ENCODE measurements around the gene EXOC3L4.

Gene EXOC3L4

DNA sequence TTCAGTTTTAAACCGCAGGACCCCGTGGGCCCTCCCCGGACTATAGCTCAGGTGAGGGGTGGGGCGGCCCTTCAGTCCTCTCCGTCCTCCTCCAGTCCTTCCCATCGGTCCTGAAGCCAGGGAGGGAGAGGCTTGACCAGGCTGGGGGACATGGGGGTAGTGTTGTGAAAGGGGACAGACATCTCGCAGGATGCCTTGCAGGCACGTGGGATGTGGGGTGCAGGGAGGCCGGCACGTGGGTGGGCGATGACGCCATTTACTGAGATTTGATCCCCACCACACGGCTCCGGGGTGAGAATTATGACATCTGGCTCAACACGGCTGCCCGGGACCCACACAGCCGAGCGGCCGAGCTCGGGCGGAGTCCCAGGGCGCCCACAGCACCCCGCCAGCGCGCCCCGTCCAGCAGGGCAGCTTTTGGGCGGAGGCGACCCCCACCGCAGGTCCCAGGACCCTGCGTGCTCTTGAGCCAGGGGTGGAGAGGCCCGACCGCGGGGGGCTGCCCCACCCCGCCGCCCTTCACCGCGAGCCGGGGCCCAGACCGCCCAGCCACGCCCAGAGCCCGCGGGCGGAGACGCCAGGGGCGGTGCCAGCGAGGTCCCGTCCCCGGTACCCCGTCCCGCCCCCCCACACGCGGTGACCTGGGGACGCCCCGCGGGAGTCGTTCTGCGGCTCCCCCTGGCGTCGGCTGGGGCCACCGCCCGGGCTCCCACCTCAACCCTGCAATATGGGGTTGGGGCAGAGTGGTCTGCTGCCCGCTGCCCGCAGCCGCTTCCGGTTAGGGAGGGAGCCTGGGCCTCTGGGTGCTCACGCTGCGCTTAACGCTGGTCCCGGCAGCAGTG is 3.3 kb upstream of the EXOC3L4 start (continued):
- TF ChIP-seq, protein P1, sequence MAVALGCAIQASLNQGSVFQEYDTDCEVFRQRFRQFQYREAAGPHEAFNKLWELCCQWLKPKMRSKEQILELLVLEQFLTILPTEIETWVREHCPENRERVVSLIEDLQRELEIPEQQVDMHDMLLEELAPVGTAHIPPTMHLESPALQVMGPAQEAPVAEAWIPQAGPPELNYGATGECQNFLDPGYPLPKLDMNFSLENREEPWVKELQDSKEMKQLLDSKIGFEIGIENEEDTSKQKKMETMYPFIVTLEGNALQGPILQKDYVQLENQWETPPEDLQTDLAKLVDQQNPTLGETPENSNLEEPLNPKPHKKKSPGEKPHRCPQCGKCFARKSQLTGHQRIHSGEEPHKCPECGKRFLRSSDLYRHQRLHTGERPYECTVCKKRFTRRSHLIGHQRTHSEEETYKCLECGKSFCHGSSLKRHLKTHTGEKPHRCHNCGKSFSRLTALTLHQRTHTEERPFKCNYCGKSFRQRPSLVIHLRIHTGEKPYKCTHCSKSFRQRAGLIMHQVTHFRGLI (tag by site-specific recombination; IDR thresholded peaks at IDR 0.05): no peak
- TF ChIP-seq ZNF350 (tag by site-specific recombination; IDR thresholded peaks at IDR 0.05) (no peak), ZNF791 (tag by site-specific recombination; IDR thresholded peaks at IDR 0.05) (no peak), ZNF341 (tag by site-specific recombination; IDR thresholded peaks at IDR 0.05; ENCODE audit: low read depth) (no peak), ZNF701 (tag by site-specific recombination; IDR thresholded peaks at IDR 0.05) (no peak), EGR2 (tag by site-specific recombination; IDR thresholded peaks at IDR 0.05; ENCODE audit: low read depth) (peak; percentile 63), ZNF558 (tag by site-specific recombination; IDR thresholded peaks at IDR 0.05) (no peak), ZNF155 (tag by site-specific recombination; IDR thresholded peaks at IDR 0.05) (no peak), ZBTB21 (tag by site-specific recombination; IDR thresholded peaks at IDR 0.05) (no peak), REPIN1 (tag by site-specific recombination; IDR thresholded peaks at IDR 0.05; ENCODE audit: low read depth) (no peak), OVOL3 (tag by site-specific recombination; IDR thresholded peaks at IDR 0.05) (no peak), ZNF184 (tag by site-specific recombination; IDR thresholded peaks at IDR 0.05) (no peak), PRDM1 (tag by site-specific recombination; IDR thresholded peaks at IDR 0.05) (no peak), ZNF585B (tag by site-specific recombination; IDR thresholded peaks at IDR 0.05) (no peak), ZBTB17 (tag by site-specific recombination; IDR thresholded peaks at IDR 0.05) (no peak), OSR2 (tag by site-specific recombination; IDR thresholded peaks at IDR 0.05) (no peak), FEZF1 (tag by site-specific recombination; IDR thresholded peaks at IDR 0.05) (no peak), ZFP41 (tag by site-specific recombination; IDR thresholded peaks at IDR 0.05; ENCODE audit: borderline replicate concordance) (no peak), ZNF776 (tag by site-specific recombination; IDR thresholded peaks at IDR 0.05; ENCODE audit: borderline replicate concordance) (no peak), GFI1B (tag by site-specific recombination; IDR thresholded peaks at IDR 0.05) (no peak), ZNF404 (tag by site-specific recombination; IDR thresholded peaks at IDR 0.05) (no peak), ZNF530 (tag by site-specific recombination; IDR thresholded peaks at IDR 0.05; ENCODE audit: low read depth) (no peak), KLF7 (tag by site-specific recombination; IDR thresholded peaks at IDR 0.05; ENCODE audit: borderline replicate concordance) (no peak), SCRT1 (tag by site-specific recombination; IDR thresholded peaks at IDR 0.05; ENCODE audit: borderline replicate concordance) (no peak), ZFHX2 (tag by site-specific recombination; conservative IDR thresholded peaks at IDR 0.05) (peak; percentile 93), ZNF555 (tag by site-specific recombination; conservative IDR thresholded peaks at IDR 0.05) (no peak), SP2 (tag by site-specific recombination; IDR thresholded peaks at IDR 0.05) (peak; percentile 52)
- TF ChIP-seq, protein P2, sequence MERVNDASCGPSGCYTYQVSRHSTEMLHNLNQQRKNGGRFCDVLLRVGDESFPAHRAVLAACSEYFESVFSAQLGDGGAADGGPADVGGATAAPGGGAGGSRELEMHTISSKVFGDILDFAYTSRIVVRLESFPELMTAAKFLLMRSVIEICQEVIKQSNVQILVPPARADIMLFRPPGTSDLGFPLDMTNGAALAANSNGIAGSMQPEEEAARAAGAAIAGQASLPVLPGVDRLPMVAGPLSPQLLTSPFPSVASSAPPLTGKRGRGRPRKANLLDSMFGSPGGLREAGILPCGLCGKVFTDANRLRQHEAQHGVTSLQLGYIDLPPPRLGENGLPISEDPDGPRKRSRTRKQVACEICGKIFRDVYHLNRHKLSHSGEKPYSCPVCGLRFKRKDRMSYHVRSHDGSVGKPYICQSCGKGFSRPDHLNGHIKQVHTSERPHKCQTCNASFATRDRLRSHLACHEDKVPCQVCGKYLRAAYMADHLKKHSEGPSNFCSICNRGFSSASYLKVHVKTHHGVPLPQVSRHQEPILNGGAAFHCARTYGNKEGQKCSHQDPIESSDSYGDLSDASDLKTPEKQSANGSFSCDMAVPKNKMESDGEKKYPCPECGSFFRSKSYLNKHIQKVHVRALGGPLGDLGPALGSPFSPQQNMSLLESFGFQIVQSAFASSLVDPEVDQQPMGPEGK (tag by site-specific recombination; IDR thresholded peaks at IDR 0.05): peak; percentile 9
- TF ChIP-seq, protein P3, sequence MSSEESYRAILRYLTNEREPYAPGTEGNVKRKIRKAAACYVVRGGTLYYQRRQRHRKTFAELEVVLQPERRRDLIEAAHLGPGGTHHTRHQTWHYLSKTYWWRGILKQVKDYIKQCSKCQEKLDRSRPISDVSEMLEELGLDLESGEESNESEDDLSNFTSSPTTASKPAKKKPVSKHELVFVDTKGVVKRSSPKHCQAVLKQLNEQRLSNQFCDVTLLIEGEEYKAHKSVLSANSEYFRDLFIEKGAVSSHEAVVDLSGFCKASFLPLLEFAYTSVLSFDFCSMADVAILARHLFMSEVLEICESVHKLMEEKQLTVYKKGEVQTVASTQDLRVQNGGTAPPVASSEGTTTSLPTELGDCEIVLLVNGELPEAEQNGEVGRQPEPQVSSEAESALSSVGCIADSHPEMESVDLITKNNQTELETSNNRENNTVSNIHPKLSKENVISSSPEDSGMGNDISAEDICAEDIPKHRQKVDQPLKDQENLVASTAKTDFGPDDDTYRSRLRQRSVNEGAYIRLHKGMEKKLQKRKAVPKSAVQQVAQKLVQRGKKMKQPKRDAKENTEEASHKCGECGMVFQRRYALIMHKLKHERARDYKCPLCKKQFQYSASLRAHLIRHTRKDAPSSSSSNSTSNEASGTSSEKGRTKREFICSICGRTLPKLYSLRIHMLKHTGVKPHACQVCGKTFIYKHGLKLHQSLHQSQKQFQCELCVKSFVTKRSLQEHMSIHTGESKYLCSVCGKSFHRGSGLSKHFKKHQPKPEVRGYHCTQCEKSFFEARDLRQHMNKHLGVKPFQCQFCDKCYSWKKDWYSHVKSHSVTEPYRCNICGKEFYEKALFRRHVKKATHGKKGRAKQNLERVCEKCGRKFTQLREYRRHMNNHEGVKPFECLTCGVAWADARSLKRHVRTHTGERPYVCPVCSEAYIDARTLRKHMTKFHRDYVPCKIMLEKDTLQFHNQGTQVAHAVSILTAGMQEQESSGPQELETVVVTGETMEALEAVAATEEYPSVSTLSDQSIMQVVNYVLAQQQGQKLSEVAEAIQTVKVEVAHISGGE (tag by site-specific recombination; conservative IDR thresholded peaks at IDR 0.05; ENCODE audit: low read depth): no peak
- TF ChIP-seq, protein P4, sequence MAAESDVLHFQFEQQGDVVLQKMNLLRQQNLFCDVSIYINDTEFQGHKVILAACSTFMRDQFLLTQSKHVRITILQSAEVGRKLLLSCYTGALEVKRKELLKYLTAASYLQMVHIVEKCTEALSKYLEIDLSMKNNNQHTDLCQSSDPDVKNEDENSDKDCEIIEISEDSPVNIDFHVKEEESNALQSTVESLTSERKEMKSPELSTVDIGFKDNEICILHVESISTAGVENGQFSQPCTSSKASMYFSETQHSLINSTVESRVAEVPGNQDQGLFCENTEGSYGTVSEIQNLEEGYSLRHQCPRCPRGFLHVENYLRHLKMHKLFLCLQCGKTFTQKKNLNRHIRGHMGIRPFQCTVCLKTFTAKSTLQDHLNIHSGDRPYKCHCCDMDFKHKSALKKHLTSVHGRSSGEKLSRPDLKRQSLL (tag by site-specific recombination; IDR thresholded peaks at IDR 0.05): no peak
- TF ChIP-seq, protein P5, sequence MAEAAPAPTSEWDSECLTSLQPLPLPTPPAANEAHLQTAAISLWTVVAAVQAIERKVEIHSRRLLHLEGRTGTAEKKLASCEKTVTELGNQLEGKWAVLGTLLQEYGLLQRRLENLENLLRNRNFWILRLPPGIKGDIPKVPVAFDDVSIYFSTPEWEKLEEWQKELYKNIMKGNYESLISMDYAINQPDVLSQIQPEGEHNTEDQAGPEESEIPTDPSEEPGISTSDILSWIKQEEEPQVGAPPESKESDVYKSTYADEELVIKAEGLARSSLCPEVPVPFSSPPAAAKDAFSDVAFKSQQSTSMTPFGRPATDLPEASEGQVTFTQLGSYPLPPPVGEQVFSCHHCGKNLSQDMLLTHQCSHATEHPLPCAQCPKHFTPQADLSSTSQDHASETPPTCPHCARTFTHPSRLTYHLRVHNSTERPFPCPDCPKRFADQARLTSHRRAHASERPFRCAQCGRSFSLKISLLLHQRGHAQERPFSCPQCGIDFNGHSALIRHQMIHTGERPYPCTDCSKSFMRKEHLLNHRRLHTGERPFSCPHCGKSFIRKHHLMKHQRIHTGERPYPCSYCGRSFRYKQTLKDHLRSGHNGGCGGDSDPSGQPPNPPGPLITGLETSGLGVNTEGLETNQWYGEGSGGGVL (tag by site-specific recombination; IDR thresholded peaks at IDR 0.05): peak; percentile 38; the same call in 1 of the 2 replicates
